ENCODE results near the gene RBM4. TPM values are rescaled to one million over a fixed set of nuclear protein-coding genes. Genes with fewer than 3 reads are reported as not detected.

RBM4 gene
- total and polyA plus RNA-seq, 9 of the 15 experiments (the other 6 are each of a cell fraction or from before 2014, with no cell fraction given), result 81.6 to 233 (median 122) TPM

GRCh38 chr11:66595245-66595904 lies 43.1 kb upstream of the RBM4 start (continued):
- TF ChIP-seq ZBTB43 (CRISPR knock-in tag; IDR thresholded peaks at IDR 0.05) (no peak), ZNF696 (CRISPR knock-in tag; conservative IDR thresholded peaks at IDR 0.05) (no peak), ZNF134 (CRISPR knock-in tag; conservative IDR thresholded peaks at IDR 0.05) (no peak), ZBTB5 (IDR thresholded peaks at IDR 0.05) (no peak), MECOM (CRISPR knock-in tag; IDR thresholded peaks at IDR 0.05) (no peak), ZNF449 (CRISPR knock-in tag; IDR thresholded peaks at IDR 0.05) (no peak), GABPB2 (CRISPR knock-in tag; conservative IDR thresholded peaks at IDR 0.05) (no peak), TGIF2 (CRISPR knock-in tag; IDR thresholded peaks at IDR 0.05) (no peak), ZNF311 (CRISPR knock-in tag; IDR thresholded peaks at IDR 0.05) (no peak), TRIM28 (IDR thresholded peaks at IDR 0.05) (no peak), RAD51 (IDR thresholded peaks at IDR 0.05; ENCODE audit: borderline replicate concordance, low read depth) (no peak), E2F4 (CRISPR knock-in tag; IDR thresholded peaks at IDR 0.05; ENCODE audit: low read depth) (no peak), SMARCE1 (IDR thresholded peaks at IDR 0.05) (0 out of 2 replicates have a peak, but pooled peaks have one; percentile 32), POLR3A (IDR thresholded peaks at IDR 0.05; ENCODE audit: borderline replicate concordance, extremely low read depth, insufficient read depth, insufficient read length) (no peak), SNIP1 (IDR thresholded peaks at IDR 0.05; ENCODE audit: low read depth) (no peak), SUPT5H (IDR thresholded peaks at IDR 0.05) (no peak), NFIC (IDR thresholded peaks at IDR 0.05) (peak; percentile 85), ETS2 (tag; IDR thresholded peaks at IDR 0.05; ENCODE audit: borderline replicate concordance, poor library complexity, severe bottlenecking) (no peak), RUNX1 (IDR thresholded peaks at IDR 0.05; ENCODE audit: low read depth) (no peak), TOE1 (IDR thresholded peaks at IDR 0.05; ENCODE audit: borderline replicate concordance) (no peak), TOE1 (CRISPR knock-in tag; IDR thresholded peaks at IDR 0.05; ENCODE audit: borderline replicate concordance, low read depth) (no peak), ZNF639 (CRISPR knock-in tag; conservative IDR thresholded peaks at IDR 0.05 in 1 of 2, IDR thresholded peaks at IDR 0.05 in 1 of 2) (0 out of 4 replicates have a peak, but pooled peaks of 1 of the 2 experiments have one; percentile 43)
